Rectal smooth muscle tissue (tissue), 1 donor: ENCODE data around the gene C16orf46.
A peak's percentile ranks its signal among the peaks of the same experiment; 100 is the strongest.
"Not testable (repeated sequence)": the region's sequence is repeated elsewhere in the genome, so short reads cannot be mapped to it uniquely, and the experiment has no call there.

ENCODE experiments used
- H3K27ac ChIP-seq: one replicate; pipeline ENCODE4 v1.7.0; 2013; ENCODE audit warnings: low read depth, low read length, inconsistent platforms
- H3K27me3 ChIP-seq: one replicate; pipeline ENCODE4 v1.7.0; 2013; ENCODE audit warnings: low read length; ENCODE audit not compliant: control insufficient read depth, insufficient read depth
- H3K36me3 ChIP-seq: one replicate; pipeline ENCODE4 v1.7.0; 2013; ENCODE audit warnings: low read length; ENCODE audit not compliant: control insufficient read depth, insufficient read depth
- H3K4me1 ChIP-seq: one replicate; pipeline ENCODE4 v1.7.0; 2013; ENCODE audit warnings: low read length; ENCODE audit not compliant: control insufficient read depth, insufficient read depth
- H3K4me3 ChIP-seq: one replicate; pipeline ENCODE4 v1.7.0; 2013; ENCODE audit warnings: low read length
- H3K9ac ChIP-seq: one replicate; pipeline ENCODE4 v1.7.0; 2013; ENCODE audit warnings: low read length

The C16orf46 gene, protein sequence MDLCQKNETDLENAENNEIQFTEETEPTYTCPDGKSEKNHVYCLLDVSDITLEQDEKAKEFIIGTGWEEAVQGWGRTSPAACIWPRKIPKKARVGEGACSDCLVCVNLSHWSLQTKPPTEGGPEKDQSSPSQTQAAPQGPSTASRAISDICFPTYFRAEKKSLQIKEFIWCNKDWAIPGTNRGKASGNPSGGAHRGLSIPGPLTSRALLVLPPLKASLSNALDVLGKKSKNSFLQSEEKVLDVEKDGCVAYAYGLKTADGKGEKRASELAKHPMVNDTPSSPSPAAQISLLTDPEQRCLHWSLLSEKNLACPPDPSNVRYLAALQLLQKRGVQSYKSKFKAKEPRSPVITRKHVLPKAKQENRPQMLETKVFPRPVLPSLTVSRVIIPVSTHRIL

DNA sequence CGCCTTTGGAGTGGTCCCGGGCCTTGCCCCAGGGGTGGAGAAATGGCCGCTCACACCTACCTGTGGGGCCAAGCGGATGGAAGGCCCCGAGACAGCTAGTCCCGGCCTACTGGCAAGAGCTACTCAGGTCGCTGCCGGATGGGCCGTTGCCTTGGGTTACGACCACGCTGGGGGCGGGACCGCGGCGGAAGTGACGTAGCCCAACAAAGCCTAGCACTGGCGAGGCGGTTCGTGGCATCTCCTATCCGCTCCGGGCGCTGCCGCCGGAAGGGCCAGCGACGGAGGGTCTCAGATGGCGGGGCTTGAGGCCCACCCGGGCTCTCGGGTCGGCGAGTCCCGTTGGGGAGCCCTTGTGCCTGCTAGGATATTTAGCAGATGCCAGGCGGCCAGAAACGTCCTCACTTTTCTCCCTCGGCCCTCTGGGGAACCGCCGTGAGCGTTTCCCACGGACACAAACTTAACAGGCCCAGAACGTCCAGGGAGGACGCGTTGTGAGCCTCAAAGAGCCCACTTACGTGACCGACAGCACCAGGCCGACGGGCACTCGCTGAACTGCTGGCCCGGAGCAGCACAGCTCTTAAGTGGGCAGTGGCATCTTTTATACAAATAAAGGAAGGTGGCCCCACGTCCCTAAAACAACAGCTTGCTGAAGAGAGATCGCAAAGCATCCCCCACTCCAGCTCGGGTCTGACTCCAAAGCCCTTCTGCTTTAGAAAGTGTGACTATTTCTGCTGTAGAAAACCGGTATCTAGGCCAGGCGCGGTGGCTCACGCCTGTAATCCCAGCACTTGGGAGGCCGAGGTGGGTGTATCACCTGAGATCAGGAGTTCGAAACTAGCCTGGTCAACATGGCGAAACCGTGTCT is at the start of gene C16orf46:
C16orf46 (minus strand) TSS at position 163 of the 865 bp plus-strand sequence. CDS start 13,283 bp downstream, outside the sequence.
- peak within 1 kb of the TSS; percentile 97 for H3K27ac ChIP-seq
- peak within 1 kb of the TSS; percentile 80 for H3K9ac ChIP-seq
- H3K27me3 ChIP-seq = no peaks in the 10 kb centered on the region
- no peaks in the 10 kb centered on the region for H3K36me3 ChIP-seq
- H3K4me3 ChIP-seq = peak within 1 kb of the TSS; percentile 94
- H3K4me1 ChIP-seq = no peaks in the 10 kb centered on the region

DNA sequence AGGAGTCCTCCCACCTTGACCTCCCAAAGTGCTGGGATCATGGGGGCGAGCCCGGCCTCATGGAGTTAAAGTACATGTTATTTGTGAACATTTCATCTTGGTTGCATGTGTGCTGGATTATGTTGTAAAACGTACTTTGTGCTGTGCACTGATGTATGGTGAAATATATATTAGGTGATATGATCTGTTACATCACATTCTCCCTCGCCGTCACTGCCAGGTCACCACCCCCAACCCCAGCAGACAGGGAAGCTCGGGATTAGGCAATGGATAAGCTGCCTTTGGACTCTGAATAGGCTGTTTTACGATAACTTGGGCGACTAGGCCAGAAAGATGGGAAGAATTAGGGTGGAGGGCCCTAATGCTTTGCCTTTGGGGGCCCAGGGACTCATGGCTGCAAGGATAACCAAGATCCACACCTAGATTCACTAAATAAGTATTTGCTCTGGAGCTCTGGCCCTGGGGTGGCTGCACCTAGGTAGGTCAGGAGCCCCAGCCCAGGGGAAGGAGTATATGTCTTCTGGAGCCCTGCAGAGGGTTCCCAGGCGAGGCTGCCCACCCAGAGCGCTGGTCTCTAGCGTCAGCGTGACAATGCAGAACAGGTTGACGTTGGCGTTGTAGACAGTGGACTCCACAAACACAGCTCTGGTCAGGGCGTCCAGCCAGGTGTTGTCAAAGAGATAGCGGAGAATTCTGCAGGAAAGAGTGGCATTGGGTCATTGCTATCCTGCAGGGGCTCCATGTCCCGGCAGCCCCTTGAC is 46.2 kb upstream of the C16orf46 start:
- H3K36me3 ChIP-seq = no peaks in the 10 kb centered on the region
- no peaks in the 10 kb centered on the region for H3K4me1 ChIP-seq
- H3K27ac ChIP-seq = no peak overlapping the region
- no peaks in the 10 kb centered on the region for H3K27me3 ChIP-seq
- no peak overlapping the region for H3K4me3 ChIP-seq
- no peak overlapping the region for H3K9ac ChIP-seq

GRCh38 chr16:81121474-81121990 is 44.5 kb upstream of the C16orf46 start:
- no peaks in the 10 kb centered on the region for H3K27me3 ChIP-seq
- H3K4me3 ChIP-seq = no peak overlapping the region
- no peaks in the 10 kb centered on the region for H3K36me3 ChIP-seq
- H3K9ac ChIP-seq = no peak overlapping the region
- no peak overlapping the region for H3K27ac ChIP-seq
- no peaks in the 10 kb centered on the region for H3K4me1 ChIP-seq

- Histone ChIP-seq H3K9ac (no peak overlapping the region), H3K36me3 (no peaks in the 10 kb centered on the region), H3K4me1 (no peaks in the 10 kb centered on the region), H3K27ac (no peak overlapping the region), H3K4me3 (no peak overlapping the region), H3K27me3 (no peaks in the 10 kb centered on the region)
Observed at GRCh38 chr16:81117436-81117835, 40.4 kb upstream of the C16orf46 start.

- no peak overlapping the region for H3K4me3 ChIP-seq
- H3K9ac ChIP-seq = no peak overlapping the region
- no peaks in the 10 kb centered on the region for H3K27me3 ChIP-seq
- H3K27ac ChIP-seq = no peak overlapping the region
- no peaks in the 10 kb centered on the region for H3K36me3 ChIP-seq
- no peaks in the 10 kb centered on the region for H3K4me1 ChIP-seq
Observed at GRCh38 chr16:81116285-81116684, 39.2 kb upstream of the C16orf46 start.

GRCh38 chr16:81112453-81112852 is 35.4 kb upstream of the C16orf46 start:
- no peaks in the 10 kb centered on the region for H3K27me3 ChIP-seq
- no peaks in the 10 kb centered on the region for H3K36me3 ChIP-seq
- H3K9ac ChIP-seq = no peak overlapping the region
- H3K27ac ChIP-seq = no peak overlapping the region
- no peak overlapping the region for H3K4me3 ChIP-seq
- H3K4me1 ChIP-seq = no peaks in the 10 kb centered on the region

DNA sequence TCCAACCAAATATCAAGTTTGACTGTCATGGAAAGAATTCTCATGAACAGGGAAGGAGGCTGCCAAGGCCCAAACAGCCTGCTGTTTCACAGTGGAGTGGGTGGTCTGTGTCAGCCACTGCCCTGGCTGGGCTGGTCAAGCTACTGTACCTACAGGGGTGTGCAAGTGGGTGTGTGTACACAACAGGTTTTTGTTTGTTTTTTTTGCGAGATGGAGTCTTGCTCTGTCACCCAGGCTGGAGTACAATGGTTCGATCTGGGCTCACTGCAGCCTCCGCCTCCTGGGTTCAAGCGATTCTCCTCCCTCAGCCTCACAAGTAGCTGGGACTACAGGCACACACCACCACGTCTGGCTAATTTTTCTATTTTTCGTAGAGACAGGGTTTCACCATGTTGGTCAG is 32.2 kb upstream of the C16orf46 start:
- not testable (repeated sequence) for H3K9ac ChIP-seq, H3K36me3 ChIP-seq, H3K27me3 ChIP-seq, H3K4me3 ChIP-seq, H3K4me1 ChIP-seq, H3K27ac ChIP-seq

DNA sequence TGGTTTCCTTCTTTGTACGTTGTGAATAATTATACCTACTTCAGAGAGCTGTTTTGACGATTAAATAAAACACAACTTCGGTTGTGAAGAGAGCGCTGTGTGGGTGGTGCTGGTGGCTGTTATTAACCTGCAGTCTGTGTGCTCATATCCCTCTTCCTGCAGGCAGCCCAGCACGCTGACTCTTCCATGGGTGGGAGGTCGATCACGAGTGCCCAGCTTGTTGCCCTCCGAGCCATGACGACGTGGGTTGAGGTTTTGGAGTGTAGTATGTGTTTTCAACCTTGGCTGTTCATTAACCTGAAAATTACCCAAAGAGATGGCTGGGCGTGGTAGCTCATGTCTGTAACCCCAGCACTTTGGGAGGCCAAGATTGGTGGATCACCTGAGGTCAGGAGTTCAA is 30.5 kb upstream of the C16orf46 start:
- Histone ChIP-seq H3K27ac (no peak overlapping the region), H3K4me1 (no peaks in the 10 kb centered on the region), H3K9ac (no peak overlapping the region), H3K36me3 (no peaks in the 10 kb centered on the region), H3K27me3 (no peaks in the 10 kb centered on the region), H3K4me3 (no peak overlapping the region)

DNA sequence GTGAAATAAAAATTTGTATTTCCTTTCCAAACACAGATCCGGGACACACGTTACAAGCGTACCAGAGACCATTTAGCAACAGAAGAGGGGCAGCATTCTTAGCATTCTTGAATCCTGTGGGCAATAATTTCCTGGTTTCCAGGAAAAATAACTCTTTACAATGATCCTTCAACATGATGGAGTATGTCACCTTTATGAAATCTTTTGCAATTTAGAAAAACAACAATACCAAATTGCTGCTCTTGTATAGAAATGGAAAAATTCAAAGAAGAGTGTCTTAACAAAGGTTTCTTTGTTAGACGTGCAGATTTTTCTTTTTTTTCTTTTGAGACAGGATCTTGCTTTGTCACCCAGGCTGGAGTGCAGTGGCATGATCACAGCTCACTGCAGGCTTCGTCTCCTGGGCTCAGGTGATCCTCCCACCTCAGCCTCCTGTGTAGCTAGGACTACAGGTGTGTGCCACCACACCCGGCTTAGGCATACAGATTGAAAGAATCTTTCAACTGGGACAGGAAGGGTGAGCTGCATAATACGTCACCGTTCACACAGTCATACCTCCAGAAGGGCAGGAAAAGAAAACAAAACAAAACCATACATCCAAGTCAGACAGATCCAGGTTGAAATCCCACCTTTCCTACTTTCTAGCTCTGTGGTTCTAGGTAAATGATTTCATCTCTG is 29.9 kb upstream of the C16orf46 start:
- Histone ChIP-seq H3K4me3 (no peak overlapping the region), H3K36me3 (no peaks in the 10 kb centered on the region), H3K9ac (no peak overlapping the region), H3K27ac (no peak overlapping the region), H3K4me1 (no peaks in the 10 kb centered on the region), H3K27me3 (no peaks in the 10 kb centered on the region)

DNA sequence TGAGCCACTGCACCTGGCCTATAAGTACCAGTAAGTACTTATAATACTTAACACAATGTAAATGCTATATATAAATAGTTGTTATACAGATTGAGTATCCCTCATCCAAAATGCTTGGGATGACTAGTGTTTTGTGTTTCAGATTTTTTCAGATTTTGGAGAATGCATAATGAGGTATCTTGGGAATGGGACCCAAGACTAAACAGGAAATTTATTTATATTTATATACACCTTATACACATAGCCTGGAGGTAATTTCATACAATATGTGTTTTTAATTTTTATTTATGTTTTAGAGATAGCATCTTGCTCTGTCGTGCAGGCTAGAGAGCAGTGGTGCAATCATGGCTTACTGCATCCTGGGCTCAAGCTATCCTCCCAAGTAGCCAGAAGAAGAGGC is 28.9 kb upstream of the C16orf46 start:
- Histone ChIP-seq H3K36me3 (no peaks in the 10 kb centered on the region), H3K9ac (no peak overlapping the region), H3K4me1 (no peaks in the 10 kb centered on the region), H3K27ac (no peak overlapping the region), H3K4me3 (no peak overlapping the region), H3K27me3 (no peaks in the 10 kb centered on the region)

- Histone ChIP-seq H3K27ac (no peak overlapping the region), H3K9ac (no peak overlapping the region), H3K27me3 (no peaks in the 10 kb centered on the region), H3K36me3 (no peaks in the 10 kb centered on the region), H3K4me3 (no peak overlapping the region), H3K4me1 (no peaks in the 10 kb centered on the region)
Observed at GRCh38 chr16:81101702-81102101, 24.7 kb upstream of the C16orf46 start.
